KOPT-K1 (cell line): ENCODE data around the gene MRPL32.

Experiments used
- H3K27ac ChIP-seq: fragments of 200-600 bp; sonication (generic); 2 replicates; pipeline ENCODE4 v1.5.1; 2016; ENCODE audit warnings: antibody characterized with exemption, mild to moderate bottlenecking, low read depth, low read length; ENCODE audit not compliant: poor library complexity, severe bottlenecking
- H3K36me3 ChIP-seq: fragments of 200-600 bp; sonication (generic); 2 replicates; pipeline ENCODE4 v1.5.1; 2017; ENCODE audit warnings: antibody characterized with exemption, mild to moderate bottlenecking, low read length, moderate library complexity; ENCODE audit not compliant: insufficient read depth
- H3K9me3 ChIP-seq: fragments of 200-600 bp; sonication (generic); 2 replicates; pipeline ENCODE4 v1.5.1; 2017; ENCODE audit warnings: antibody characterized with exemption, low read length, mild to moderate bottlenecking; ENCODE audit not compliant: insufficient read depth, poor library complexity, severe bottlenecking

The MRPL32 gene

GRCh38 chr7:42914421-42915045, 17.6 kb upstream of the MRPL32 start:
- Histone ChIP-seq H3K27ac (peak overlapping the region; percentile 78), H3K9me3 (no peaks in the 10 kb centered on the region), H3K36me3 (peaks cover 55% of the 10 kb centered on the region)

GRCh38 chr7:42915356-42915755, 16.8 kb upstream of the MRPL32 start:
- no peak overlapping the region for H3K27ac ChIP-seq
- H3K36me3 ChIP-seq, result peaks cover 64% of the 10 kb centered on the region
- H3K9me3 ChIP-seq, result no peaks in the 10 kb centered on the region

DNA sequence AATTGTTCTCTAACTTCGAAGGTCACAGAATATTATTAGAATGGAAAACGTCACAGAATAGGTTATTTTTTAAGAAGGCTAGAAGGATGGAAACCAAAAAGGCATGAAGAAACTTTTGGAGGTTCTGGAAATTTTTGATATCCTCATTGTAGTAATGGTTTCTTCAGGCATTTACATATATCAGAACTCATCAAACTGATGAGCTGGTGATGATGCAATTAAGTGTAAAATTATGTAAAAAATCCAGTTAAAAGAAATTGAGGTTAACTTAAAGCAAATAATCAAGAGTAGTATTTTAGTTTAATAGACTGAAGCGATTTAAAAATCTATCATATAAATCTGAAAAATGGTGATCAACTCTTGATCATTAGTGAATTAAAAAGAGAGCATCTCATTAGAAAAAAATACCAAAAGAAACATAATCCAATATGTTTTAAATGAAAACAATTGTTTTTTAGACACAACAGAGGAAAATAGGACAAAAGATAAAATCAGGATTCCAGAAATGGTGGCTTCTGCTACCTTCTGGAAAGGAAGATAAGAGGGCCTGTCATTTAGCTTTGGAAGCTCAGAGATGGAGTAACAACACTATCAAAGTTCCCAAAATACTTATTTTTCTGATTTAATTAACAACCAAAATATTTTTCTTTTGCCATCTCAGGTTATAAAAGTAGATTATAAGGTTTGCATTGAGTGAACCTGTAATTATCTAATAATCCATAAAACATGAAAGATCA, 10.0 kb upstream of the MRPL32 start:
- Histone ChIP-seq H3K27ac (no peak overlapping the region), H3K36me3 (peaks cover 100% of the 10 kb centered on the region), H3K9me3 (no peaks in the 10 kb centered on the region)

DNA sequence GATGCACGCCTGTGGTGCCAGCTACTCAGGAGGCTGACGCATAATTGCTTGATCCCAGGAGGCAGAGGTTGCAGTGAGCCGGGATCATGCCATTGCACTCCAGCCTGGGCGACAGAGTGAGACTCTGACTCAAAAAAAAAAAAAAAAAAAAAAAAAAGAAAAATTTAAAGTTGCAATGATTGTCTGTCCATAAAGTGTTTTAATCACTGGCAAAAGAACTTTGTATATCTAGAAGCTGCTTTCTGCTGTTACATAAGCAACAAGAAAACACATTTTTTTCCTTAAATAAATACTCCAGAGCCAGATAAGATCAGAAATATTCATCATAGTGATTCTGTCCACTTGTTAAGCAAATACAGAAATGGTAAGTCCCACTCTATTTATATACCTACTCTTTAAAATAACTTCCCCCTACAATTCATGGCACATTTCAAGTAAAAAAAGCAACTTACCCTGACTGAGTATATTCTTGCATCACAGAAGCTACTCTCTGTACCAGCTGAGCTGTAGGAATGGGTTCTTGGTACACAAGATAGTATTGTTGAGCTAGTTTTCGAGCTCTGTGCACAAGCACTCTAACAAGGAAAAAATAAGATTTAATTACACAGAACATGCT, 7.8 kb upstream of the MRPL32 start:
- H3K36me3 ChIP-seq, result peaks cover 89% of the 10 kb centered on the region

GRCh38 chr7:42925630-42926029, 6.5 kb upstream of the MRPL32 start:
- H3K27ac ChIP-seq, result no peak overlapping the region
- peaks cover 76% of the 10 kb centered on the region for H3K36me3 ChIP-seq
- H3K9me3 ChIP-seq, result no peaks in the 10 kb centered on the region

More for the DNA sequence above, 7.8 kb upstream of the MRPL32 start:
- H3K27ac ChIP-seq, result no peak overlapping the region
- H3K9me3 ChIP-seq, result no peaks in the 10 kb centered on the region

- Histone ChIP-seq H3K27ac (no peak overlapping the region), H3K9me3 (no peaks in the 10 kb centered on the region), H3K36me3 (peaks cover 70% of the 10 kb centered on the region)
Measured at GRCh38 chr7:42926204-42926603, 6.0 kb upstream of the MRPL32 start.

DNA sequence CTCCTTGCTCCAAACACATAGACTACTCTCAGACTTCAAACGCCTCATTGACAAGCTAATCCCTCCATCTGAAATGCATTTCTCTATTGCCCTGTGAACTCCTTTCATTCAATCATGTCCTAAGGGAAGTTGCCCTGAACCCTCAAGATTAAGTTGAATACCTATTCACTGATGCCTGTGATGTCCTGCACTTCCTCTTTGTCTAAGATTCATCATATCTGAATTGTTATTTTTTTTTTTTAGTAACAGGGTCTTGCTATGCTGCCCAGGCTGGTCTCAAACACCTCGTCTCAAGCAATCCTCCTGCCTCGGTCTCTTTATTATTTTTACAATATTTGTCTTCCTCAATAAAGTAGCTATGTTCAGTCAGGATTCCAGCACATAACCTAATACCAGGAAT, 3.4 kb upstream of the MRPL32 start:
- Histone ChIP-seq H3K36me3 (peaks cover 45% of the 10 kb centered on the region), H3K9me3 (no peaks in the 10 kb centered on the region), H3K27ac (no peak overlapping the region)

DNA sequence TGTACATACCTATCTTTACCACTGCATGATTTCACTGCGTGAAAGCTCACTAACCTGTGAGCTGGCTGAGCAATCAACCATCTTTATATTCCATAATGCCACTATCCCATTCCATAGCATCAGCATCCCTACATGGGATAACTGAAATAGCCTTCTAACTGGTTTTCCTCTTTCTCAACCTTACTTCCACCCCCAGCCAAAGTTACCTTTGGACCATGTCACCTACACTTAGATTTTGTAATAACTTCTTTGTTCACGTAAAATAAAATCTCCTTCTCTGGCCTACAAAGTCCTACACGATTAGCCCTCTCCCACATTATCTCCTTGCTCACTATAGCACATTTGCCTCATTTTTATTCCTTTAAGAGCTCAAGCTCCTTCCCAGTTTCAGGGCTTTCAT, 2.7 kb upstream of the MRPL32 start:
- no peaks in the 10 kb centered on the region for H3K9me3 ChIP-seq
- H3K36me3 ChIP-seq, result peaks cover 38% of the 10 kb centered on the region

DNA sequence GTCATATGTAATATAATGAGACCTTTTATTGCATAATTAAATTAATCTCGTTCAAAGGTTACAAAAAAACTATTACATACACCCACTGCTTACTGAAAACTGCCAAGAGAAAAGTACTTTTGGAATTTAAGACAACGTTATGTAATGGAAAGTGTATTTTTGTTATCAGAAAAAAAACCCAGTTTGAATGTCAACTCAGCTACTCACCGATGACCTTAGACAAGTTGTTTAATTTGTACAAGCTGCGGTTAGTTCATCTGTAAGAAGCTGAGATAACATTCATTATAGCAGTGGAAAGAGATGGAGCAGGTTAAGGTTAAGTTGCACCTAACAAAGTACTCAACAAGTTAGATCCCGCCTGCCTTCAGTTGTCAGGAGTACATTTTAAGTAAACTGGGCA, 1.3 kb upstream of the MRPL32 start:
- peaks cover 37% of the 10 kb centered on the region for H3K36me3 ChIP-seq
- peak overlapping the region; percentile 89 for H3K27ac ChIP-seq
- H3K9me3 ChIP-seq, result no peaks in the 10 kb centered on the region

More for the DNA sequence above, 2.7 kb upstream of the MRPL32 start:
- no peak overlapping the region for H3K27ac ChIP-seq

DNA sequence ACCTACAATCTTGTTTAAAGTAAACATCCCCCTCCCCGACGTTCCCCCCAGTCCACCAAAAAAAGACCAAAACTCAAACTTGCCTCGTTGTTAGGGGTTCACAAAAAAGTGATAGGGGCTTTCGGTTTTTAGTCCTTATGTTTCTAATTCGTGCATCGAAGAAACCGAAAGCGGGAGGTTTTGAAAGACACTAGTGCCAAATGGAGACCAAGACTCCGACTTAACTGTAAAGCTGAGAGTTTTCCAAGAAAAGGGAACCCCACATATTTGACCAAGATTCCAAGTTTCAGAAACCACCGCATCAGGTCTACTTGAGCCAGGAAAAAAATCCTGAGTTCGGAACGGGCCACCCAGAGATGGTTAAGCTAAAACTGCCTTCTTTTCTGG, 736 bp upstream of the MRPL32 start:
- H3K36me3 ChIP-seq, result peaks cover 36% of the 10 kb centered on the region
- peak overlapping the region; percentile 89 for H3K27ac ChIP-seq
- no peaks in the 10 kb centered on the region for H3K9me3 ChIP-seq

- peak overlapping the region; percentile 89 for H3K27ac ChIP-seq
- H3K9me3 ChIP-seq, result no peaks in the 10 kb centered on the region
- H3K36me3 ChIP-seq, result peaks cover 35% of the 10 kb centered on the region
Measured at GRCh38 chr7:42932811-42933591, 825 bp downstream of the MRPL32 start.

DNA sequence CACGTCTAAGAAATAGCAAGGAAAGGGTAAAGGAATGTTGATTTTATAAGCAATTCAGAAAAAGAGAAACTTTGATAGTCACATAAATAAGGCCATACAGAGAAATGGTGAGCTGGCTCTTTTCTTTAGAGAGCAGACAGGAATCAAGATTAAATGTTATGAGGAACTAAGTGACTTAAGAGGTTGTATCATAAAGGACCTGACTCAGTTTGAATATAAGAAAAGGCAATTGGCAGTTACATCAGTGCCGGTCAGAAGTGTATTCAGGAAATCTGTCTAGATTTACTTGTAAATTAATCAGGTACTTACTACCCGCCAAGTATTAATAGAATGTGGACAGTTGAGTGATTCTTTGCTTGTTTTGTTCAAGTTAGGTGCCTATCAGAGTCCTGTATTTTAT, 2.1 kb downstream of the MRPL32 start:
- no peaks in the 10 kb centered on the region for H3K9me3 ChIP-seq
- H3K27ac ChIP-seq, result no peak overlapping the region
- peaks cover 45% of the 10 kb centered on the region for H3K36me3 ChIP-seq

- Histone ChIP-seq H3K36me3 (peaks cover 59% of the 10 kb centered on the region), H3K9me3 (no peaks in the 10 kb centered on the region), H3K27ac (no peak overlapping the region)
Measured at GRCh38 chr7:42935861-42936260, 3.7 kb downstream of the MRPL32 start.

DNA sequence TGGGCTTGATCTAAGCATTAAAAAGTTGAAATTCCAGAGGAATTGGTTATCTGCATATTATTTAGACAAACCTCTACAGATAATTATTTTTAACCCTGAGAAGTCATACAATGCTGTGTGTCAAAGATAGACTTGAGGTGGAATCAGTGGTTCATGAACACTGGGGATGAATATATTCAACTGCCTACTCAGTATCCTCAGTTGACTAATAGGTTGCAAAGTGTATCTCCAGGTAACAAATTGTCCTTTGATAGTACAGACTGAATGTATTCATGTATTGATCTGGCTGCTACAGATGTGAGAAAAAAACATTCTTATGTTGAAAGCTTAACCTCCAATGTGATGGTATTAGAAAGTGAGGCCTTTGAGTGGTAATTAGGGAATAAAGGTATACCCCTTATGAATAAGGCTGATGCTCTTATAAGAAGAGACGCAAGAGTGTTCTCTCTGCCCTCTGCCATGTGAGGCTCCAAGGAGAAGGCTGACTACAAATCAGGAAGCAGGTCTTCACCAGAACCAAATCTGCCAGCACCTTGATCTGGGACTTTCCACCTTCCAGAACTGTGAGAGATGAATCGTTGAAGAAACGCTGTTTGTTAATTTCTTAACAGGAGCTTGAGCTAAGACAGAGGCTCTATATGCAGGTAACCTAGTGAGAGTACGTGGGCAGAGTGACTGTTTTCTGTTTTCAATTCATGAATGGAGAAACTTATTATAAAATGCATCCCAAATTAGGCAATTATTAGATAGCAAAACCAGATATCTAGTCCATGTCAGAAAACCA, 7.5 kb downstream of the MRPL32 start:
- H3K27ac ChIP-seq, result no peak overlapping the region
- peaks cover 62% of the 10 kb centered on the region for H3K36me3 ChIP-seq
- H3K9me3 ChIP-seq, result no peaks in the 10 kb centered on the region
